ENCODE measurements around the gene TLE4.

GRCh38 chr9:79655551-79655950 is 83.8 kb downstream of the TLE4 start:
- TF ChIP-seq EZH2 (optimal IDR thresholded peaks at IDR 0.05; ENCODE audit: low read depth, low read length), result no peak
- no peak for TF ChIP-seq CTCF (IDR thresholded peaks at IDR 0.05; ENCODE audit: low read length)
- TF ChIP-seq EZH2phosphoT487 (IDR thresholded peaks at IDR 0.05; ENCODE audit: low read length), result no peak
